Measurements from ENCODE around the gene CRACR2B. TPM values are rescaled to one million over a fixed set of nuclear protein-coding genes. Genes with fewer than 3 reads are reported as not detected.

The CRACR2B gene
- total RNA-seq, 1 donor: 0.72 TPM

DNA sequence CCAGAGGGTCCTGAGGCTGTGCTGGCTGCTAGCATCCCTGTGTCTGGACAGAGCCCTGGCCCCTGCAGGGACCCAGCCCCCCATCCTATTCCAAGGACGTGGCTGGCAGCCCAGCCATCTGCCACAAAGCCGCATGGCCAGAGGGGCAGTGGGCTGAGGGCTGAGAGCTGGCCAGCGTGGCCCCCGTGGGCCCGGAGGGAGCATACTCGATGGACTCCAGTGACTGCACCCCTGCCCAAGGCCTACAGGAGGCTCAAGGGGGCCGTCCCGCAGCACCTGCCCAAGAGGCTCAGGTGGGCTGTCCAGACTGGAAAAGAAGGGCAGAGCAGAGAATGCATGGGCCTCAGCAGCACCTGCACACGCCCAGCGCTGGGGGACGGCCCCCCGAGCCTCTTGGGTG, 28.1 kb downstream of the CRACR2B start:
- Histone ChIP-seq H3K9me3 (ENCODE audit: low read depth, low read length) (no peaks in the 10 kb centered on the region), H3K36me3 (ENCODE audit: insufficient read depth, low read length) (peaks cover 3% of the 10 kb centered on the region), H2AFZ (ENCODE audit: low read length) (no peak overlapping the region), H4K20me1 (ENCODE audit: insufficient read depth, low read length) (peaks cover 63% of the 10 kb centered on the region), H3K4me2 (ENCODE audit: insufficient read depth, low read length) (no peak overlapping the region), H3K27ac (ENCODE audit: low read depth, low read length) (no peak overlapping the region), H3K79me2 (ENCODE audit: insufficient read depth, low read length) (peaks cover 90% of the 10 kb centered on the region), H3K27me3 (ENCODE audit: insufficient read depth, low read length) (no peaks in the 10 kb centered on the region), H3K4me3 (ENCODE audit: insufficient read depth, low read length) (no peak overlapping the region), H3K4me1 (ENCODE audit: insufficient read depth, low read length) (peaks cover 7% of the 10 kb centered on the region)
- DNase-seq (ENCODE audit: insufficient read length, low spot score, missing footprints): no peak
- TF ChIP-seq, protein P1, sequence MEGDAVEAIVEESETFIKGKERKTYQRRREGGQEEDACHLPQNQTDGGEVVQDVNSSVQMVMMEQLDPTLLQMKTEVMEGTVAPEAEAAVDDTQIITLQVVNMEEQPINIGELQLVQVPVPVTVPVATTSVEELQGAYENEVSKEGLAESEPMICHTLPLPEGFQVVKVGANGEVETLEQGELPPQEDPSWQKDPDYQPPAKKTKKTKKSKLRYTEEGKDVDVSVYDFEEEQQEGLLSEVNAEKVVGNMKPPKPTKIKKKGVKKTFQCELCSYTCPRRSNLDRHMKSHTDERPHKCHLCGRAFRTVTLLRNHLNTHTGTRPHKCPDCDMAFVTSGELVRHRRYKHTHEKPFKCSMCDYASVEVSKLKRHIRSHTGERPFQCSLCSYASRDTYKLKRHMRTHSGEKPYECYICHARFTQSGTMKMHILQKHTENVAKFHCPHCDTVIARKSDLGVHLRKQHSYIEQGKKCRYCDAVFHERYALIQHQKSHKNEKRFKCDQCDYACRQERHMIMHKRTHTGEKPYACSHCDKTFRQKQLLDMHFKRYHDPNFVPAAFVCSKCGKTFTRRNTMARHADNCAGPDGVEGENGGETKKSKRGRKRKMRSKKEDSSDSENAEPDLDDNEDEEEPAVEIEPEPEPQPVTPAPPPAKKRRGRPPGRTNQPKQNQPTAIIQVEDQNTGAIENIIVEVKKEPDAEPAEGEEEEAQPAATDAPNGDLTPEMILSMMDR (IDR thresholded peaks at IDR 0.05; ENCODE audit: extremely low read depth, low read depth, low read length): no peak

DNA sequence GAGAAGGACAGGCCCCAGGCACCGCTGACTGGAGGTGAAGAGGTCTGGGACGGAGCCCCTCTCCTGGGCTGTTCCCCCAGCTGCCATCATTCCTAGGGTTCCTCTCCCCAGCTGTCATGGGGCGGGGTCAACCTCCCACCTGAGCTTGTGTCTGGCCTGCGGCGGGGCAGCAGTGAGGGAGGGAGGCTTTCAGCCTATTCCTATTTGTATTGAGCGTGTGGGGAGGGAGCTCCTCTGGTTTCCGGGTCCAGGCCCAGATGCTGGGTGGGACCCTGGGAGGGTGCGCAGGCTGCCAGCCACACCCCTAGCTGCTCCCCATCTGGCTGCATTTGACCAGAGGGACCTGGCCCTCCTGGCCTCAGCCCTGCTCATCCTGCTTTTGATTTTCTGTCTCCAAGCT, 28.7 kb downstream of the CRACR2B start:
- H2AFZ ChIP-seq (ENCODE audit: low read length): no peak overlapping the region
- H3K79me2 ChIP-seq (ENCODE audit: insufficient read depth, low read length): peaks cover 87% of the 10 kb centered on the region
- H3K27me3 ChIP-seq (ENCODE audit: insufficient read depth, low read length): no peaks in the 10 kb centered on the region
- H3K4me2 ChIP-seq (ENCODE audit: insufficient read depth, low read length): no peak overlapping the region
- peaks cover 3% of the 10 kb centered on the region for H3K36me3 ChIP-seq (ENCODE audit: insufficient read depth, low read length)
- TF ChIP-seq, protein P1 (IDR thresholded peaks at IDR 0.05; ENCODE audit: extremely low read depth, low read depth, low read length): no peak
- no peak for DNase-seq (ENCODE audit: insufficient read length, low spot score, missing footprints)
- H3K4me1 ChIP-seq (ENCODE audit: insufficient read depth, low read length): peaks cover 7% of the 10 kb centered on the region
- no peak overlapping the region for H3K4me3 ChIP-seq (ENCODE audit: insufficient read depth, low read length)
- peaks cover 59% of the 10 kb centered on the region for H4K20me1 ChIP-seq (ENCODE audit: insufficient read depth, low read length)
- H3K9me3 ChIP-seq (ENCODE audit: low read depth, low read length): no peaks in the 10 kb centered on the region
- no peak overlapping the region for H3K27ac ChIP-seq (ENCODE audit: low read depth, low read length)

DNA sequence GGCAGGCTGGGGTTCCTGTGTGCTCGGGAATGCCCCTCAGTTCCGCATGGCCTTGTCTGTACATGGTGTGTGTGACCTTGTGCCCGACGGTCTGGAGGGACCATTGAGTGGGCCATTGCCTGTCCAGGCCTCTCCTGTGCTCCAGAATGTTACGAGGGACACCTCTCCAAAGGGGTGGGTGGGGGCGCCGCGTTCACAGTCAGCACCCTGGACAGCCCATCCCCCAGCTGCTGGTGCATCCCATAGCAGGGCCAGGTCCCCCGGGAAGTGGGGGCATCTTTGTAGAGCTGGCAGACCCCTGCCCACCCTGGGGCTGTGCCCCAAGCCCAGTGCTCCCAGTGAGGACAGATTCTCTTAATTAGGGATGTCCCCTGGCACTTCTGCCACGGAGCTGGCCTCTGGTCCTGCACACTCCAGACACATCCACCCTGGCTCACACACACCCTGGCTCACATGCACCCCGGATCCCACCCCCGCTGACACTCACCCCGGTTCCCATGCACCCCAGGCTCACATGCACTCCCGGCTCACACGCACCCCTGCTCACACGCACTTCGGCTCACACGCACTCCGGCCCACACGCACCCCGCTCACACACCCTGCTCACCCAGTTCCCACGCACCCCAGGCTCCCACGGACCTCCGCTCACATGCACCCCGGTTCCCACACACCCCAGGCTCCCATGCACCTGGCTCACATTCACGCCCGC, 30.5 kb downstream of the CRACR2B start:
- no peak overlapping the region for H2AFZ ChIP-seq (ENCODE audit: low read length)
- no peak overlapping the region for H3K4me2 ChIP-seq (ENCODE audit: insufficient read depth, low read length)
- DNase-seq (ENCODE audit: insufficient read length, low spot score, missing footprints): no peak
- TF ChIP-seq, protein P1 (IDR thresholded peaks at IDR 0.05; ENCODE audit: extremely low read depth, low read depth, low read length): no peak
- peaks cover 7% of the 10 kb centered on the region for H3K4me1 ChIP-seq (ENCODE audit: insufficient read depth, low read length)
- H3K4me3 ChIP-seq (ENCODE audit: insufficient read depth, low read length): no peak overlapping the region
- peaks cover 68% of the 10 kb centered on the region for H4K20me1 ChIP-seq (ENCODE audit: insufficient read depth, low read length)
- peaks cover 81% of the 10 kb centered on the region for H3K79me2 ChIP-seq (ENCODE audit: insufficient read depth, low read length)
- no peaks in the 10 kb centered on the region for H3K9me3 ChIP-seq (ENCODE audit: low read depth, low read length)
- H3K36me3 ChIP-seq (ENCODE audit: insufficient read depth, low read length): peaks cover 3% of the 10 kb centered on the region
- no peaks in the 10 kb centered on the region for H3K27me3 ChIP-seq (ENCODE audit: insufficient read depth, low read length)
- H3K27ac ChIP-seq (ENCODE audit: low read depth, low read length): no peak overlapping the region

- Histone ChIP-seq H4K20me1 (ENCODE audit: insufficient read depth, low read length) (peaks cover 64% of the 10 kb centered on the region), H3K36me3 (ENCODE audit: insufficient read depth, low read length) (peaks cover 3% of the 10 kb centered on the region), H3K27me3 (ENCODE audit: insufficient read depth, low read length) (no peaks in the 10 kb centered on the region), H3K27ac (ENCODE audit: low read depth, low read length) (no peak overlapping the region), H3K9me3 (ENCODE audit: low read depth, low read length) (no peaks in the 10 kb centered on the region), H3K4me2 (ENCODE audit: insufficient read depth, low read length) (no peak overlapping the region), H3K4me1 (ENCODE audit: insufficient read depth, low read length) (peaks cover 7% of the 10 kb centered on the region), H3K79me2 (ENCODE audit: insufficient read depth, low read length) (peaks cover 75% of the 10 kb centered on the region), H2AFZ (ENCODE audit: low read length) (no peak overlapping the region), H3K4me3 (ENCODE audit: insufficient read depth, low read length) (no peak overlapping the region)
- TF ChIP-seq, protein P1 (IDR thresholded peaks at IDR 0.05; ENCODE audit: extremely low read depth, low read depth, low read length): no peak
- DNase-seq (ENCODE audit: insufficient read length, low spot score, missing footprints): no peak
These were observed 31.1 kb downstream of the CRACR2B start for GRCh38 chr11:858762-859339.
